Measurements from ENCODE around the gene EFHD2.

Gene EFHD2

DNA sequence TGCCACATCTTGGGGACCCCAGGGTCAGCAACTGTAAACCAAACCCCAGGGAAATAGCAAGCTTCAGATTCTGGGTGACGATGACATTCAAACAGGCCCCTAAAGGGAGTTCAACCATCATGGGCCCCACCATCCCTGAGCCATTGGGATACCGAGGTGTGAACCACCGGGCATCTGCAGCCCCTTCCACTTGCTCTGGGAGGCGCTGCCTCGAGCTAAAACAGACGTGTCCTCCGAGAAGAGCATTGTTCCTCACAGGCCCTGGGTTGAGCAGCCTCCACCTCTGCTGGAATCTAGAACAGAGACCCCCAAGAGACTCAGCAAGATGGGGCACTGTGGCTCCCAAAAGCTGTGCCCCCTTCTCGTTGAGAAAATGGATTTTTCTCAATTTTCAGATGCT, 19.0 kb upstream of the EFHD2 start:
- H3F3A ChIP-seq (ENCODE audit: insufficient read depth), result no peaks in the 10 kb centered on the region
- H3K4me3 ChIP-seq (ENCODE audit: insufficient read depth, low read length, poor library complexity, severe bottlenecking), result no peak overlapping the region
- no peak overlapping the region for H2AFZ ChIP-seq (ENCODE audit: low read depth, low read length, severe bottlenecking)
- H3K27ac ChIP-seq (ENCODE audit: low read depth, low read length), result no peak overlapping the region
- H3K9ac ChIP-seq (ENCODE audit: low read length), result no peak overlapping the region
- H3K36me3 ChIP-seq (ENCODE audit: low read length), result no peaks in the 10 kb centered on the region
- H3K27me3 ChIP-seq (ENCODE audit: low read length), result no peaks in the 10 kb centered on the region
- no peaks in the 10 kb centered on the region for H4K20me1 ChIP-seq (ENCODE audit: low read depth, low read length)
- H3K4me2 ChIP-seq (ENCODE audit: low read depth, low read length, poor library complexity, severe bottlenecking), result no peak overlapping the region
- no peaks in the 10 kb centered on the region for H3K9me2 ChIP-seq (replicated peaks; ENCODE audit: insufficient read depth, low read length)
- TF ChIP-seq EZH2phosphoT487 (conservative IDR thresholded peaks at IDR 0.05; ENCODE audit: low read length), result no peak
- TF ChIP-seq, protein P1, sequence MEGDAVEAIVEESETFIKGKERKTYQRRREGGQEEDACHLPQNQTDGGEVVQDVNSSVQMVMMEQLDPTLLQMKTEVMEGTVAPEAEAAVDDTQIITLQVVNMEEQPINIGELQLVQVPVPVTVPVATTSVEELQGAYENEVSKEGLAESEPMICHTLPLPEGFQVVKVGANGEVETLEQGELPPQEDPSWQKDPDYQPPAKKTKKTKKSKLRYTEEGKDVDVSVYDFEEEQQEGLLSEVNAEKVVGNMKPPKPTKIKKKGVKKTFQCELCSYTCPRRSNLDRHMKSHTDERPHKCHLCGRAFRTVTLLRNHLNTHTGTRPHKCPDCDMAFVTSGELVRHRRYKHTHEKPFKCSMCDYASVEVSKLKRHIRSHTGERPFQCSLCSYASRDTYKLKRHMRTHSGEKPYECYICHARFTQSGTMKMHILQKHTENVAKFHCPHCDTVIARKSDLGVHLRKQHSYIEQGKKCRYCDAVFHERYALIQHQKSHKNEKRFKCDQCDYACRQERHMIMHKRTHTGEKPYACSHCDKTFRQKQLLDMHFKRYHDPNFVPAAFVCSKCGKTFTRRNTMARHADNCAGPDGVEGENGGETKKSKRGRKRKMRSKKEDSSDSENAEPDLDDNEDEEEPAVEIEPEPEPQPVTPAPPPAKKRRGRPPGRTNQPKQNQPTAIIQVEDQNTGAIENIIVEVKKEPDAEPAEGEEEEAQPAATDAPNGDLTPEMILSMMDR (IDR thresholded peaks at IDR 0.05; ENCODE audit: insufficient read depth, low read length, poor library complexity, severe bottlenecking), result no peak
- H3K79me2 ChIP-seq (ENCODE audit: insufficient read depth, low read length), result no peaks in the 10 kb centered on the region
- no peaks in the 10 kb centered on the region for H3K9me3 ChIP-seq (ENCODE audit: insufficient read depth, low read length)

DNA sequence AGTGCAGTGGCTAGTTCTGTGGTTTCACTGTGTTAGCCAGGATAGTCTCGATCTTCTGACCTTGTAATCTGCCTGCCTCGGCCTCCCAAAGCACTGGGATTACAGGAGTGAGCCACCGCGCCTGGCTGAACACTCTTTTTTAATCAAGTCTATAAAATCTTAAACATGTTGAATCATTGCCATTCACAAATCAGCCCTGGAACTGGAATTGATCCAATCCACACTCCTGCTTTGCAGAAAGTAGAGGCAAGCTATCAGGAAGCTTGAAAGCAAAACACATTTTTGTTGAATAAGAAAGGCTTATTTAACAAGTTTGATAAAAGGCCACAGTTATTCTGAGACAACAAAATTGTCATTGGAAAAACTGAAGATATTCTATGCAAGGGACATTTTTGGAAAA, 18.3 kb upstream of the EFHD2 start:
- Histone ChIP-seq H3K79me2 (ENCODE audit: insufficient read depth, low read length) (no peaks in the 10 kb centered on the region), H3K9me2 (replicated peaks; ENCODE audit: insufficient read depth, low read length) (no peaks in the 10 kb centered on the region), H3K36me3 (ENCODE audit: low read length) (no peaks in the 10 kb centered on the region), H4K20me1 (ENCODE audit: low read depth, low read length) (no peaks in the 10 kb centered on the region), H3K4me3 (ENCODE audit: insufficient read depth, low read length, poor library complexity, severe bottlenecking) (no peak overlapping the region), H3K4me2 (ENCODE audit: low read depth, low read length, poor library complexity, severe bottlenecking) (no peak overlapping the region), H3K9me3 (ENCODE audit: insufficient read depth, low read length) (no peaks in the 10 kb centered on the region), H3K27ac (ENCODE audit: low read depth, low read length) (no peak overlapping the region), H3K27me3 (ENCODE audit: low read length) (no peaks in the 10 kb centered on the region), H3F3A (ENCODE audit: insufficient read depth) (no peaks in the 10 kb centered on the region), H3K9ac (ENCODE audit: low read length) (no peak overlapping the region), H2AFZ (ENCODE audit: low read depth, low read length, severe bottlenecking) (no peak overlapping the region)
- no peak for TF ChIP-seq EZH2phosphoT487 (conservative IDR thresholded peaks at IDR 0.05; ENCODE audit: low read length)
- TF ChIP-seq, protein P1 (IDR thresholded peaks at IDR 0.05; ENCODE audit: insufficient read depth, low read length, poor library complexity, severe bottlenecking), result no peak

DNA sequence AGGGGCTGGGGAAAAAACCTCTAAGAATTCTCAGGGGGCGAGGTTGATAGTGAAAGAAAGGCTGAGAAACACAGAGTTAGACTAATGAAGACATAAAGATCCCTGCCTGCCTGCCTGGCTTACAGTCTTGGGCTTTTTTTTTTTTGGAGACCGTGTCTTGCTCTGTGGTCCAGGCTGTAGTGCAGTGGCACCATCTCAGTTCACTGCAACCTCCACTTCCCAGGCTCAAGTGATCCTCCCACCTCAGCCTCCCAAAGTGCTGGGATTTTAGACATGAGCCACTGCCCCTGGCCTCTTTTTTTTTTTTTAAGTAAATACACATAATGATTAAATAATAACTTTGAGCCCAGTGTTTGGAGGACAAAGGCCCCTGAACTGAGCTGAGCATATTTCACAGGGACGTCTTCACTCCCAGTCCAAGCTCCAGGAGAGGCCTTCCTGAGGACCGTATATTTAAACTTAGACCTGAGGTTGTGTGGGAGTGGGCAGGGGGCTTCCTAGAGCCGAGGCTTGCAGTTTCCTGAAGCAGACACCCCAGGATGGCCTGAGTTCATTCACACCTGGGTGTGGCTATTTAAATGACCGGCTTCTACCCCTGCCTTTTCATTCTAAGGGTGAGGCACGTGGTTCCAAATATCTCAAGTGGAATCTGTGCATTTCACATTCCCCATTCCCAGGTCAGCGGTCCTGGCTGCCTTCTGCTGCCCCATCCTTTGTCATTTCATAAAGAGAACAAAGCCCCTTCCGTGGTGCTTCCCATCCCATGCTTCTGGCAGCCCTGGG, 16.0 kb upstream of the EFHD2 start:
- Histone ChIP-seq H3K27ac (ENCODE audit: low read depth, low read length) (no peak overlapping the region), H3K9me2 (replicated peaks; ENCODE audit: insufficient read depth, low read length) (no peaks in the 10 kb centered on the region), H3F3A (ENCODE audit: insufficient read depth) (no peaks in the 10 kb centered on the region), H3K27me3 (ENCODE audit: low read length) (no peaks in the 10 kb centered on the region), H3K79me2 (ENCODE audit: insufficient read depth, low read length) (no peaks in the 10 kb centered on the region), H2AFZ (ENCODE audit: low read depth, low read length, severe bottlenecking) (no peak overlapping the region), H3K9me3 (ENCODE audit: insufficient read depth, low read length) (no peaks in the 10 kb centered on the region), H4K20me1 (ENCODE audit: low read depth, low read length) (no peaks in the 10 kb centered on the region), H3K4me2 (ENCODE audit: low read depth, low read length, poor library complexity, severe bottlenecking) (no peak overlapping the region), H3K4me3 (ENCODE audit: insufficient read depth, low read length, poor library complexity, severe bottlenecking) (no peak overlapping the region), H3K36me3 (ENCODE audit: low read length) (no peaks in the 10 kb centered on the region), H3K9ac (ENCODE audit: low read length) (no peak overlapping the region)
- no peak for TF ChIP-seq EZH2phosphoT487 (conservative IDR thresholded peaks at IDR 0.05; ENCODE audit: low read length)
- TF ChIP-seq, protein P1 (IDR thresholded peaks at IDR 0.05; ENCODE audit: insufficient read depth, low read length, poor library complexity, severe bottlenecking), result no peak
